Kasumi-1 (cell line): ENCODE data around the gene HS3ST4.
"Not testable (repeated sequence)": the region's sequence is repeated elsewhere in the genome, so short reads cannot be mapped to it uniquely, and the experiment has no call there.

Source experiments
- DNase-seq, 2 experiments: peaks; one replicate each; lab custom pipeline; 2025; lab: John Stamatoyannopoulos, UW

Gene HS3ST4

GRCh38 chr16:25996052-25996451 is 304.3 kb downstream of the HS3ST4 start:
- DNase-seq: no peak

- DNase-seq: no peak
These were observed 313.6 kb downstream of the HS3ST4 start for GRCh38 chr16:26005336-26005735.

GRCh38 chr16:26012376-26012775 is 320.6 kb downstream of the HS3ST4 start:
- no peak for DNase-seq

- no peak for DNase-seq
These were observed 324.0 kb downstream of the HS3ST4 start for GRCh38 chr16:26015776-26016175.

- DNase-seq: no peak
These were observed 325.2 kb downstream of the HS3ST4 start for GRCh38 chr16:26016989-26017388.

- DNase-seq: no peak
These were observed 327.9 kb downstream of the HS3ST4 start for GRCh38 chr16:26019381-26020242.

GRCh38 chr16:26026709-26027450 is 335.1 kb downstream of the HS3ST4 start:
- no peak for DNase-seq

- DNase-seq: no peak
These were observed 339.5 kb downstream of the HS3ST4 start for GRCh38 chr16:26031286-26031685.

GRCh38 chr16:26032661-26033060 is 340.9 kb downstream of the HS3ST4 start:
- DNase-seq: not testable (repeated sequence)

GRCh38 chr16:26041952-26042668 is 350.4 kb downstream of the HS3ST4 start:
- DNase-seq: no peak

- no peak for DNase-seq
These were observed 358.7 kb downstream of the HS3ST4 start for GRCh38 chr16:26050472-26050871.

GRCh38 chr16:26051063-26051462 is 359.3 kb downstream of the HS3ST4 start:
- DNase-seq: no peak

- DNase-seq: no peak
These were observed 362.1 kb downstream of the HS3ST4 start for GRCh38 chr16:26053889-26054288.

- DNase-seq: no peak
These were observed 366.6 kb downstream of the HS3ST4 start for GRCh38 chr16:26058326-26058725.

- DNase-seq: no peak
These were observed 378.7 kb downstream of the HS3ST4 start for GRCh38 chr16:26070302-26071100.

GRCh38 chr16:26071101-26071866 is 379.5 kb downstream of the HS3ST4 start:
- no peak for DNase-seq

- DNase-seq: no peak
These were observed 387.1 kb downstream of the HS3ST4 start for GRCh38 chr16:26078716-26079355.

- no peak for DNase-seq
These were observed 395.3 kb downstream of the HS3ST4 start for GRCh38 chr16:26087091-26087490.

GRCh38 chr16:26091511-26091910 is 399.8 kb downstream of the HS3ST4 start:
- DNase-seq: no peak

GRCh38 chr16:26098206-26098605 is 406.4 kb downstream of the HS3ST4 start:
- DNase-seq: not testable (repeated sequence)
